NOMO-1 treated with dmso at 0.1 percent for 144 hours (cell line): ENCODE results near the gene UNCX.
"Not testable (repeated sequence)": the region's sequence is repeated elsewhere in the genome, so short reads cannot be mapped to it uniquely, and the experiment has no call there.

Experiments used
- DNase-seq: peaks from one replicate; lab custom pipeline; 2025; ENCODE audit not compliant: unreplicated experiment; lab: John Stamatoyannopoulos, UW

The UNCX gene

GRCh38 chr7:1255080-1255816 is 22.6 kb downstream of the UNCX start:
- DNase-seq, result no peak

- no peak for DNase-seq
Measured at GRCh38 chr7:1255817-1256340, 23.2 kb downstream of the UNCX start.

- no peak for DNase-seq
Measured at GRCh38 chr7:1256621-1257020, 23.9 kb downstream of the UNCX start.

DNA sequence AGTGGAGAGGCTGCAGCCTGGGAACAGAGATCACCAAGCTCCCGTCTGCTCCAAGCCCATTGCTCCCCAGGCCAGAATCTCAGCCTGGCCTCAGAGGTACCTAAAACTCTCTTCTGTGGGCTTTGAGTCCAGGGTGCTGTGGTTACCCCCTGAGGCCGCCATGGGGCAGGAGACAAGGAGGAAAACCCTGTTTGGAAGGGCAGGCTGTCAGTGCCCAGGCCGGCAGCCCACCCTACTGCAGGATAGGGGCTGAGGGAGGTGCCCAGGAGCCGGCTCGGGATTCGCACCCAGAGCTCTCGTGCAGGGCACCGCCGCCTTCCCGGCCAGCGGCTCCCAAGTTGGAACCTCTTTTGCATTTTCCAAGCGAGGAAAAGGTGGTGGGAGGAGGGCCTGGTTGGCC is 24.5 kb downstream of the UNCX start:
- no peak for DNase-seq

GRCh38 chr7:1257863-1258262 is 25.2 kb downstream of the UNCX start:
- no peak for DNase-seq

DNA sequence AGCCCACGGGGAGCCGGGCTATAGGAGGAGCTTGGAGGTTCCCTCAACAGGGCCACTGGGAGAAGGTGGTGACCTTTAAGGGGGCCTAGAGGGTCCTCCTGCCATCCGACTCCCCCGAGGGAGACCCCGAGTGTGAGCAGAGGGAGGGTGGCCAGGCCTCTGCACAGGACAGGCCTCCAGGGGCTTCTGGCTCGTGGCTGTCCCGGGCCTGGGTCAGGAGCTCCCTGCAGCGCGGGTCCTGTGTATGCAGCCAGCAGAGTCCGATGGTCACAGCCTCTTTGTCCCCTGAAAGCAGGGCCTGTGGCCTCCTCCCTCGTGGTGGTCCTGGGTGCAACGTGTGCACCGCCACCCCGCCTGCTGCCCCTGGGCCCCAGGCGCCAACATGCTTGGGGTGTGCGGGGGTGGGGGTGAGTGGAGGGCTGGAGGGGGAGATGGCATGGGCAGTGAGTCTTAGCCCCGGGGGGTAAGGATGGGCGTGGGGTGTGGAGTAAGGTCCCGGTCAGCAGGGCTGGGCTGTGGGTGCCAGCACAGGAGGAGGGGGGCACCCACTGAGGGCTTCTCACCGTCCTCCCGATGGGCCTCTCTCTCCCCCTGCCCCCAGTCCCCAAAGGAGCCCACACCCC is 27.1 kb downstream of the UNCX start:
- DNase-seq, result no peak

DNA sequence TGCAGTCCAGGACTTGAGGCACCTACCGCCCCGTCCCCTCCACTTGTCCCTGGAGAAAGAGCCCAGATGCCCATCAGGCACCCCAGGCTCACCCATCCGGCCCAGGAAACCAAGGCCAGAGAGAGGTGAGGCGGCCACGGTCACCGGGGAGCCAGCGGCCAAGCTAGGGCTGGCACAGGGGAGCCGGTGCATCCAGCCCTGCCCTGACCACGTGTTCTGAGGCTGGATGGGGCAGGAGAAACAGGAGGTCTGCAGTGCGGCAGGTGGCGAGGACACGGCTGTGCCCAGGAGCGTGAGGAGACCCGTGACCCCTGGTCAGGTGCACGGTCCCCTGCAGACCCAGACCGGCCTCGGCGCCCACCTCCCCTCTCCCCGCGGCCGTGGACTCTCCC is 27.6 kb downstream of the UNCX start:
- no peak for DNase-seq

DNA sequence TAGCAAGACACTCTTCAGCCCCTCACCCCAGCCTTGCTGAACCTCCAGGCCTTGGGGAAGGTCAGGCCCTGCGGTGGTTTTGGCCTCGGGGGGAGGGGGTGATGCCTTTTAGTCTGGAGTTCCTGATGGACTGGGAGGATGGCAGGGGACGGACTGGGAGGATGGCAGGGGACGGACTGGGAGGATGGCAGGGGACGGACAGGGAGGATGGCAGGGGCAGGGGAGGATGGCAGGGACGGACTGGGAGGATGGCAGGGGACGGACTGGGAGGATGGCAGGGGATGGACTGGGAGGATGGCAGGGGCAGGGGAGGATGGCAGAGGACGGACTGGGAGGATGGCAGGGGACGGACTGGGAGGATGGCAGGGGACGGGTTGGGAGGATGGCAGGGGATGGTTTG is 28.4 kb downstream of the UNCX start:
- DNase-seq, result not testable (repeated sequence)

DNA sequence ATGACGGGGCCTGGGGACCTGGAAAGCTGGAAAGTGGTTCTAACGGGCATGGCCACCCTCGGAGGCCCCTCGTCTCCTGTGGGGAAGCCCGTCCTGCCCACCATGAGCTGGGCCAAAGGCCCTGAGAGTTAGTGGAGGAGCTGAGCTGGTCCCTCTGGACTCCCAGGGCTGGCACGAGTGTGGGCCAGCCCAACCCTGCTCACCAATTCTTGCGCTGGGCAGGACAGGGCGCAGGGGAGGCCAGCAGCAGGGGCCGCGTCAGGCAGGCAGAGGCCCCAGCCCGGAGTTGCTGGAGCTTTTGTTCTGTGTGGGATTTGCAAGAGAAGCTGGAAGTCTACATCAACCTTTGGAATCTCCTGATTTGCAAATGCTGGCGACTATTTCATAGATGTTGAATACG is 29.8 kb downstream of the UNCX start:
- no peak for DNase-seq

DNA sequence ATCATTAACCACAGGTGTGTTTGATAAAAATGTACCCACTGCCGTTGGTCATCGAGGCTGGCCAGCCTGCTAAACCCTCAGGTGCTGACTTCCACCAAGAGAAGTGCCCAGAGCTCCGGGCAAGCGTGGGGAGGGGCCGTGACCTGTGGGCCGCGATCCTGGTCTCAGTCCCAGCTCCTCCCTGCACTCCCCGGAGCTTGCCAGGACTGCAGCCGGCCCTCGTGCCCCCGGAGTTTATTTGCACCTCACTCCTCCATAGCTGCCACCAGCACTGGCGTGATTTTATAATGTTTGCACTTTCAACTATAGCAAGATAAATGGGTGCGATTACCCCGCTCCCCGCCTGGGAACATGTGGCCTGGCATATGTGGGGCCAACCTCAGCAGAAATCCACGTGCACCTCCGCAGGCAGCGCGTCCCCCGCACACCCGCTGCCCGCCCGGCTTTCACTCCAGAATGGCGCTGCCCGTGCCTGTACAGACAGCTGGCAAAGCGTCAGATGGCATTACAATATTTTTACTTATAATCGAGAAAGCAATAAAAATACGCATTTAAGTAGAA is 30.8 kb downstream of the UNCX start:
- no peak for DNase-seq

DNA sequence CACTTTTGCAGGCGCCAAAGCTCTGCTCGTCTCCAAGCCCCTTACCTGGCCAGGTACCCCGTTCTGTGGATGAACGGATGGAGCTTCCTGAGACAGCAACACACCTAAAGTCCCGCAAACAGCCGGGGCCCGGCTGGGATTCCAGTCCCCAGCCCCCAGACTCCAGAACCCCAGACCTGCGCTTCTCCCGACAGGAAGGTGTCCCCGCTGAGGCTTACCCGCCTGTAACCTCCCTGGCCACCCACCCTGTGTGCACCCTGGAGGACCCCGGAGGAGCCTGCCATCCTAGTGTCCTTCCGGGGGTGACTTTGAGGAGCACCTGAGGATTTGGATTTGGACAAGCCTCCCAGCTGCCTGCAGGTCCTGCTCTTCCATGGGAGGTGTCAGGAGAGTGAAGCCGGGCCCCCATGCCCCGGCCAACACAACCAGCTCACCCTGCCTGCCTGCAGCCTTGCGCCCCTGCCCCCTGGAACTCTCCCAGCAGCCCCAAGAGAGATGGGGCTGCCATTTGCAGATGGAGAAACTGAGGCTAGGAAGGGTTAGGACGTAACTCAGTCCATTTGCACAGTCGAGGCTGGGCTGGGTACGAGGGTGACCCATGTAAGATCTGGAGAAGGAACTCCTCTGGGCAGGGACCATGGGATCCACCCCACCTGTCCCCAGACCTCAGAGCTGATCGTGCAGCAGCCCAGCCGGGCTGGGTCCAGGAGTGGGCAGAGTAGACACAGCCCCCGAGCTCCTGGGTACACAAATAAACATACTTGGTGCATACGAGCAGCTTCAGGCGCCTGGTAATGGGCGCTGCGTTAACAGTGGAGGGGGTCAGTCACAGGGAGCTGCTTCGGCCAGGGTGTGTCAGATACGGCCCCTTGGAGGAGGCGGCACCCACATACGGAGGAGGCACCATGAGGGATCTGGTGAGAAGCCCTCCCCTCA is 31.9 kb downstream of the UNCX start:
- no peak for DNase-seq

DNA sequence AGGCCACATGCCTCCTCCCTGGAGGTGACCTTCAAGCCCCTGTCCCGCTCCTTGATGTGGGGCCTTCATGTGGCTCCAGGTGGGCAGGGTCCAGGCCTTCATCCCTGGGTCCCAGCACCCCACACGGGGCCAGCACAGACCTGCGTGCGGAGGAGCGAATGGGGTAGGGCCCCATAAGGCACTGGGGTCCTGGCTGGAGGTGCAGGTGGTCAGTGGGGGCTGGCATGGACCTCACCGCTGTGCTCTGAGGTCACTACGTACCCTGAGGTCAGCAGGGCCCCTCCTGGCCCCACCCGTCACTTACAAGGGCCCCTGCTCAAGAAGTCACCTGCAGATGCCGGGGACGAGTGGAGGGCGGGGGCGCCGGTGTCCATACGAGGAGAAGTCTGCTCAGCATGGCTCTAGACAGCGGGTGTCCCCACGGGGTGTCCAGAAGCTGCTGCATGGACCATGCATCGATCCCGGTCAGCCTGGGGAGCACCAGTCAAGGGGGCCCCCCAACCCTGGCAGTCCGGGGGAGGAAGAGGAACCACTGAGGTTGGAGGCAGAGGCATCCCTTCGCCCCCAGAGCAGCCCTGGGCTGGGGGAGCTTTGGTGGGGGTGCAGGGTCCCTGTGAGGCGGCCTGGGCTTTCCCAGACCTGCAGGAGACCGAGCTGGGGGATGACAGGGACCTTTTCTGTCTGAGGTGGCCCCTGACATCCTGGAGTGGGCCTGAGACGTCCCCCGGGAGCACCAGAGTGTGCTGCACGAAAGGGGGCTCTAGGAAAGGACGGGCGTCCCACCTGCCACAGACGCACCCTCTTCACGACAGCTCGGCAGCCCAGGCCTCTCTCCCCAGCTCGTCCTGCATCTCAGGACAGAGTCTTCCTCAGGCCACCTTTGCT is 34.6 kb downstream of the UNCX start:
- DNase-seq, result no peak

DNA sequence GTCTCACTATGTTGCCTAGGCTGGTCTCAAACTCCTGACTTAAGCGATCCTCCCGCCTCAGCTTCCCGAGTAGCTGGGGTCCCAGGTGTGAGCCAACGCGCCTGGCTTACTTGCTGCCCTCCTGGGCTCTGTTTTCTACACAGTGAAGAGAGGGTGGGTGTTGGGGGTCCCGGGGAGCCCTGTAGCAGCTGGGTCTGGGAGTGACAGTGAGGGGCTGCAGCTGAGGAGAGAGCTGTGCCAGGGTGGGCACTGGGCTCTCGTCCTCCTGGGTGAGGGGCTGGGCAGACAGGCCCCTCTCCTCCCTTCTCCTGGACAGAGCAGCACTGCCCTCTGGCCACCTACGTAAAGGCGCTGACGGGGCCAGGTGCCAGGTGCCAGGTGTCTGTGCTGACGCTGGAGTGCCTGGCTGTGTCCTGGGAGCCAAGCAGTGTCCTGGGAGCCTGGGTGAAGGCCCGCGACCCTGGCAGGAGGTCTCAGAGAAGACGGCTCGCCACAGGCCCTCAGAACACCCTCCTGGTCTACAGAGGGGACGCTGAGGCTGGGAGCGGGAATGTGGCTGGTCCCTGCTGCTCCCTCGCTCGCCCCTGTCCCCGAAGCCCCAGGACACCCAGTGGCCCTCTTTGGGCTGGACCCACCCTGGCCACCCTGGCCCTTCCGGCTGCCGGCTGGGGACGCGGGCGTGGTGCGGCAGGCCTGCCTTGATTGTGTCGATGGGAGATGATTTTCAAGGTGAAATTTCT is 35.6 kb downstream of the UNCX start:
- DNase-seq, result no peak

- DNase-seq, result no peak
Measured at GRCh38 chr7:1268866-1269265, 36.2 kb downstream of the UNCX start.

DNA sequence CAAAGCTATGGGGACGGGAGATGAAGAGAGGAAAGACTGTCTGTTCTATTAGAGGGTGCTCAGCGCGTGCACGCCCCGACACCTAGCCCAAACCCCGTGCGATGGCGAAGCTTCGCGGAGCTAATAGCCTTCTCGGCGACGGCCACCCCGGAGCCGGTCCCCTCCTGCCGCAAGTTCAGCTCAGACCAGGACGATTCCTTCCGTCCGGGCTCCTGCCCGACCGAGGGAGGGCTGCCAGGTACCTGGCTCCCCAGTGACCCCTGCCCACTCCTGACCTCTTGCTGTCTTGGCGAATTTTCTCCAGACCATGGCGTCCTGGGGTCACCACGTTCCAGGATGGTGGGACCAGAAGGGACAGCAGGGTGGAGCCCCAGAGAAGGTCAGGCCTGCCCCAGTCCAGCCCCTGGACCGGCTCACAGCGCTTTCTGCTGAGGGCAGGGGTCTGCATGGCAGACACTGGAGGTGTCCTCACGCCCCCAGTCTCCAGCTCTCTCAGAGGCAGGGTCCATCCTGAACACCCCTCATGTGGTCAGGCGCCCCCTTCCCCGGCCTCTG is 36.7 kb downstream of the UNCX start:
- no peak for DNase-seq

DNA sequence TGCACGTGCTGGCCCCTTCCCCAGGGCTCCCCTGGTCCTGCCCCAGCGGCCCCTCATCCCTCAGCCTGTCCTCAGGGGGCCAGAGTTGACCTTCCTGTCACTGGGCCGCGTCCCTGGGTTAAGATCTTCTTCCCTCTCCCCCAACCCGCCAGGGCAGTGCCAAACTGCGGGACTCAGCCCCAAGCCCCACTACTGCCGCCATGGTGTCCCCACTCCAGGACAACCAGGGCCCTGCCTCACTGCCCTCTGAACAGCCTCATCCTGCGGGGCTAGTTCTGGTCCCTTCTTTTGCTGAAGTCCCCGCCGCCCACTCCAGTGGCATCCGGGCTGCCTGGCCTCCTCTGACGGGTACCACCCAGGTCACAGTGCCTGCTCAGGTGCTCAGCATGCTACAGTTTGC is 37.5 kb downstream of the UNCX start:
- no peak for DNase-seq

DNA sequence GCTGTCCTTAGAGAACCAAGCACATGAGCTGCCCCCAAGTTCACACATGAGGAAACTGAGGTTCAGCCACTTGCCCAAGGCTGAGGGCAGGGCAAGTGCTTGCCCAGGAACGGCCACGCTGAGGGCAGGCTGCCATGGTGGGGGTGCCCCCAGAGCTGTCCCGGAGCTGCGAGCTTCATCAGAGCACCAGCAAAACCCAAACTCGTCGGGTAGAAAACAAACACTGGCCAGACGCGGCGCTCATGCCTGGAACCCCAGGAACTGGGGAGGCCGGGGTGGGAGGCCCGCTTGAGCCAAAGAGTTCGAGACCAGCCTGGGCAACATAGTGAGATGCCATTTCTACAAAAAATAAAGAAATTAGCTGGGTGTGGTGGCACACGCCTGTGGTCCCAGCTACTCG is 38.4 kb downstream of the UNCX start:
- DNase-seq, result no peak

DNA sequence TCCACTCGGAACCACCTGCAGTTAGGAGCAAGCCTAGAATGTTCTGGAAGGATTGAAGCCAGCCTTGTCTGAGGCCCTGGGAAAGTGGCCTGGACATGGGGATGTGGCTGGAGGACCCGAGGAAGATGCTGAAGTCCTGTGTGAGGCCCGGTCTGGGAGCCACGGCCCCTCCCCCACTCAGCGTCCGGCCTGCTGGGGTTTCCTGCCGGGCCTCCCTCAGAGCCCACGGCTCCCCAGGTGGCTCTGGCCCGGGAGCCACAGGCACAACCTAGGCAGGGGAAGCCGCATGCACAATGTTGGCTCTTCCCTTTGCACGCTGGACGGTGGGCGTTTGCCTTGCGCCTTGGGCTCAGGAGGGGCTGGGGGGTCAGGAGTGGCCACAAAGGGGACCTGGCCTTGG is 39.0 kb downstream of the UNCX start:
- no peak for DNase-seq

GRCh38 chr7:1272136-1272535 is 39.5 kb downstream of the UNCX start:
- not testable (repeated sequence) for DNase-seq
